ENCODE measurements around the gene RNF125. TPM values are rescaled to one million over a fixed set of nuclear protein-coding genes. Genes with fewer than 3 reads are reported as not detected.
"Not testable (repeated sequence)": the region's sequence is repeated elsewhere in the genome, so short reads cannot be mapped to it uniquely, and the experiment has no call there.

Gene RNF125
- total RNA-seq, 1 donor from 2014 or later, result 1.8 TPM

- no peak for ATAC-seq
Measured at GRCh38 chr18:32026491-32027086, 8.0 kb downstream of the RNF125 start.

GRCh38 chr18:32029558-32029957 lies 10.9 kb downstream of the RNF125 start:
- ATAC-seq, result no peak

GRCh38 chr18:32032609-32033008 lies 14.0 kb downstream of the RNF125 start:
- no peak for ATAC-seq

GRCh38 chr18:32036506-32037180 lies 18.0 kb downstream of the RNF125 start:
- ATAC-seq, result no peak

GRCh38 chr18:32037616-32038015 lies 19.0 kb downstream of the RNF125 start:
- no peak for ATAC-seq

- ATAC-seq, result no peak
Measured at GRCh38 chr18:32040936-32041335, 22.3 kb downstream of the RNF125 start.

- ATAC-seq, result no peak
Measured at GRCh38 chr18:32042337-32042736, 23.7 kb downstream of the RNF125 start.

- no peak for ATAC-seq
Measured at GRCh38 chr18:32048507-32049091, 30.0 kb downstream of the RNF125 start.

- ATAC-seq, result no peak
Measured at GRCh38 chr18:32049393-32050171, 31.0 kb downstream of the RNF125 start.

- no peak for ATAC-seq
Measured at GRCh38 chr18:32056613-32057358, 38.2 kb downstream of the RNF125 start.

- ATAC-seq, result no peak
Measured at GRCh38 chr18:32057624-32058165, 39.1 kb downstream of the RNF125 start.

GRCh38 chr18:32060026-32060425 lies 41.4 kb downstream of the RNF125 start:
- ATAC-seq, result no peak

GRCh38 chr18:32067375-32068167 lies 48.9 kb downstream of the RNF125 start:
- ATAC-seq, result no peak

- no peak for ATAC-seq
Measured at GRCh38 chr18:32072321-32072720, 53.7 kb downstream of the RNF125 start.

- no peak for ATAC-seq
Measured at GRCh38 chr18:32074206-32074605, 55.6 kb downstream of the RNF125 start.

GRCh38 chr18:32078845-32079244 lies 60.2 kb downstream of the RNF125 start:
- no peak for ATAC-seq

GRCh38 chr18:32081881-32082280 lies 63.3 kb downstream of the RNF125 start:
- ATAC-seq, result no peak

- no peak for ATAC-seq
Measured at GRCh38 chr18:32083781-32084180, 65.2 kb downstream of the RNF125 start.

- ATAC-seq, result no peak
Measured at GRCh38 chr18:32086881-32087280, 68.3 kb downstream of the RNF125 start.

- not testable (repeated sequence) for ATAC-seq
Measured at GRCh38 chr18:32090831-32091230, 72.2 kb downstream of the RNF125 start.

- no peak for ATAC-seq
Measured at GRCh38 chr18:32091325-32091723, 72.7 kb downstream of the RNF125 start.
